GM21381 (cell line): ENCODE data around the gene AVPI1.
"Not testable (repeated sequence)": the region's sequence is repeated elsewhere in the genome, so short reads cannot be mapped to it uniquely, and the experiment has no call there.

ENCODE experiments used
- ATAC-seq: cut with Tn5 transposase; IDR thresholded peaks from one replicate; pipeline ENCODE4 v1.9.1; 2021; ENCODE audit warnings: mild to moderate bottlenecking, moderate library complexity; ENCODE audit not compliant: unreplicated experiment

The AVPI1 gene

GRCh38 chr10:97684368-97684713 lies 2.7 kb downstream of the AVPI1 start:
- ATAC-seq: not testable (repeated sequence)

GRCh38 chr10:97683556-97684367 lies 3.3 kb downstream of the AVPI1 start:
- ATAC-seq: no peak

- ATAC-seq: no peak
Measured at GRCh38 chr10:97682042-97682441, 5.0 kb downstream of the AVPI1 start.

- no peak for ATAC-seq
Measured at GRCh38 chr10:97679594-97679993, 7.4 kb downstream of the AVPI1 start.

- ATAC-seq: no peak
Measured at GRCh38 chr10:97676770-97677581, 10.1 kb downstream of the AVPI1 start.

GRCh38 chr10:97675222-97675621 lies 11.8 kb downstream of the AVPI1 start:
- no peak for ATAC-seq

GRCh38 chr10:97673736-97674525 lies 13.1 kb downstream of the AVPI1 start:
- no peak for ATAC-seq

- ATAC-seq: no peak
Measured at GRCh38 chr10:97669571-97669970, 17.5 kb downstream of the AVPI1 start.

GRCh38 chr10:97667463-97667862 lies 19.6 kb downstream of the AVPI1 start:
- ATAC-seq: no peak

GRCh38 chr10:97666992-97667391 lies 20.0 kb downstream of the AVPI1 start:
- ATAC-seq: no peak

GRCh38 chr10:97664282-97664850 lies 22.7 kb downstream of the AVPI1 start:
- no peak for ATAC-seq

GRCh38 chr10:97659589-97659988 lies 27.5 kb downstream of the AVPI1 start:
- no peak for ATAC-seq

GRCh38 chr10:97656777-97657176 lies 30.3 kb downstream of the AVPI1 start:
- ATAC-seq: no peak

GRCh38 chr10:97651773-97652172 lies 35.3 kb downstream of the AVPI1 start:
- no peak for ATAC-seq

- ATAC-seq: no peak
Measured at GRCh38 chr10:97650726-97651125, 36.3 kb downstream of the AVPI1 start.

GRCh38 chr10:97649405-97649750 lies 37.7 kb downstream of the AVPI1 start:
- ATAC-seq: not testable (repeated sequence)

GRCh38 chr10:97648562-97649404 lies 38.3 kb downstream of the AVPI1 start:
- peak; percentile 89 for ATAC-seq

- no peak for ATAC-seq
Measured at GRCh38 chr10:97647556-97647955, 39.5 kb downstream of the AVPI1 start.

GRCh38 chr10:97644936-97645335 lies 42.1 kb downstream of the AVPI1 start:
- ATAC-seq: no peak

- ATAC-seq: no peak
Measured at GRCh38 chr10:97643441-97643985, 43.5 kb downstream of the AVPI1 start.
